ENCODE data around the gene CDYL.

DNA sequence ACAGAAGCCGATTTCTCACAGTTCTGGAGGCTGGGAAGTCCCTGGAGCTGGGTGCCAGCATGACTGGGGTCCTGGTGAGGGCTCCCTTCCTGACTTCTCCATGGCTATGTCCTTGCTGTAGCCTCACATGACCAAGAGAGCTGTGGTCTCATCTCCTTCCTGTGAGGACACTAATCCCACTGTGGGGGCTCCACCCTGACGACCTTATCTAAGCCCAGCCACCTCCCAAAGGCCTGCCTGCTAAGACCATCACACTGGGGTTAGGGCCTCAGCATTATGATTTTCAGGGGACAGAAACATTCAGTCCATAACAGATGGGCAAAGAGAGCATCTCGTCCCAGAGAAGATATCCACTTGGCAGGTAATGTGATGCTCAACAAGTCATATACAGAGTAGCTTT, 210.8 kb downstream of the CDYL start:
- TF ChIP-seq POLR2A (IDR thresholded peaks at IDR 0.05; ENCODE audit: low read depth, low read length), result no peak
- TF ChIP-seq POLR2AphosphoS5 (IDR thresholded peaks at IDR 0.05; ENCODE audit: low read depth, low read length), result no peak
- TF ChIP-seq TAF1 (IDR thresholded peaks at IDR 0.05; ENCODE audit: borderline replicate concordance, low read depth, low read length), result no peak
